ENCODE results near the gene TPPP3. TPM values are rescaled to one million over a fixed set of nuclear protein-coding genes. Genes with fewer than 3 reads are reported as not detected.
A peak's percentile ranks its signal among the peaks of the same experiment; 100 is the strongest.

Gene TPPP3
- total RNA-seq, 1 experiment from 2014 or later = not detected

DNA sequence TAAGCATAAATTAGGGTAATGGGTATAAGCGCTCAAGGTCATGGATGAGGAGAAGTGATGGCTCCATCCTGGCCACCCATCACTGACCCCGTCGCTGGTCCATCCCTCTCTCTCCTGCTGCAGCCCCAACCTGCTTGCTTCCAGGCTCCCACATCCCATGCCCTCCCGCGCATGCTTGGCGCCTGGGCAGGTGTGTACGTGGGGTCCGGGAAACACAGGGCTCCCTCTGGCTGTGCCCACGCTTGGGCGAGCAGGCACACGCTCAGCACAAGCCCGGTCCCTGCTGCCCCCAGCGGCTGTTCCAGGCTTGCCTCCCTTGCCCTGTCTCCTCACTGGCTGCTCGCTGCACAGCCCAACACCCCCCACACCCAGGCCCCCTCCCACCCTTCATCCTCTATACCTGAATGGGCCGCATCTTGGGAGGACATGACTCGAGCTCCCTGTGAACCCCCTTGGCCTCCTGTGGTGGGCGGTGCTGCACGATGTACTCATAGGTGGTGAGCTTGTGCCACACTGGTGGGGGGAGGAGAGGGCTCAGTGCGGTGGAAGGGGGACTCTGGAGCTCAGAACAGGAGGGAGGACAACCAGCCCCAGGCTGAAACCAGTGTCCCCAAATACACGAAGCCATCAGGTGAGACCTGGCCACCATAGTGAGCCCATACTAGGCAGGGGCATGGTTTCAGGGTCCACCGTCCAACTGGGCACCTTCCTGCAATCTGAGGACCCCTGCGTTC lies 4.7 kb upstream of the TPPP3 start:
- Histone ChIP-seq H3K36me3 (no peaks in the 10 kb centered on the region), H3K9me3 (no peaks in the 10 kb centered on the region), H3K27me3 (no peaks in the 10 kb centered on the region), H3K4me3 (no peak overlapping the region)
- DNase-seq = no peak

DNA sequence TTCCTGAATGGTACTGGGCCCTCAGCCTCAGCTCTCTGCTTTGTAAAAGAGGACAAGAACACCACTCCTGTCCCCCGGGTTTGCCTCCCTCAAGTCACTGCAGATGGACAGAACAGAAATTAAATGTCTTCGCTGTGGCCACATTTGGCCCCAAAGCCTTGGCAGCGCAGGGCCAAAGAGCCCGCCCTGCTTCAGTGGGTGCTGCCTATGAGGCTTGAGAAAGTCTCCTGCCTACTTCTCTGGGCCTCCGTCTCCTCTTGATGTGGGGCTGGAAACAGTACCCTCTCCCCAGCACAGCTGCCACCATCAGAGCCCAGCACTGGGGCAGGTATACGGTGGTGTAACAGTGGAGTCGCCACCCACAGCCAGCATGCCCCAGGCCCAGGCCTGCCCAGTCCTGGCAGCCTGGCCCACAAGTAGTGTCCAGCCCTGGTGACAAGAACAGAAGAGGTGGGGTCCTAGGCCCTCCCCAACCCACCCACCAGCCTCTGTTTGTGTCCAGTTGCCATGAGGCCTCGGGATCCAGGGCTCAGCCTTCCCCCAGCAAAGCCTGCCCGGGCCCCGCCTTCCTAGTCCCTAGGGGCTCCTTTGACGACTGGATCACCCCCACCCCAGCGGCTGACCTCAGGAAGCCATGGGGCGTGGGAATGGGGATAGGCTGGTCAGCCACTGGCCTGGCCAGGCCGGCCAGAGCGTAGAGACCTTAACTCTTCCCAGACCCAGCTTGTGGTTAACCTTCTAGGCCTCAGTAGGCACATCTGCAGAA lies 3.9 kb upstream of the TPPP3 start:
- no peaks in the 10 kb centered on the region for H3K9me3 ChIP-seq
- no peaks in the 10 kb centered on the region for H3K27me3 ChIP-seq
- DNase-seq = no peak

DNA sequence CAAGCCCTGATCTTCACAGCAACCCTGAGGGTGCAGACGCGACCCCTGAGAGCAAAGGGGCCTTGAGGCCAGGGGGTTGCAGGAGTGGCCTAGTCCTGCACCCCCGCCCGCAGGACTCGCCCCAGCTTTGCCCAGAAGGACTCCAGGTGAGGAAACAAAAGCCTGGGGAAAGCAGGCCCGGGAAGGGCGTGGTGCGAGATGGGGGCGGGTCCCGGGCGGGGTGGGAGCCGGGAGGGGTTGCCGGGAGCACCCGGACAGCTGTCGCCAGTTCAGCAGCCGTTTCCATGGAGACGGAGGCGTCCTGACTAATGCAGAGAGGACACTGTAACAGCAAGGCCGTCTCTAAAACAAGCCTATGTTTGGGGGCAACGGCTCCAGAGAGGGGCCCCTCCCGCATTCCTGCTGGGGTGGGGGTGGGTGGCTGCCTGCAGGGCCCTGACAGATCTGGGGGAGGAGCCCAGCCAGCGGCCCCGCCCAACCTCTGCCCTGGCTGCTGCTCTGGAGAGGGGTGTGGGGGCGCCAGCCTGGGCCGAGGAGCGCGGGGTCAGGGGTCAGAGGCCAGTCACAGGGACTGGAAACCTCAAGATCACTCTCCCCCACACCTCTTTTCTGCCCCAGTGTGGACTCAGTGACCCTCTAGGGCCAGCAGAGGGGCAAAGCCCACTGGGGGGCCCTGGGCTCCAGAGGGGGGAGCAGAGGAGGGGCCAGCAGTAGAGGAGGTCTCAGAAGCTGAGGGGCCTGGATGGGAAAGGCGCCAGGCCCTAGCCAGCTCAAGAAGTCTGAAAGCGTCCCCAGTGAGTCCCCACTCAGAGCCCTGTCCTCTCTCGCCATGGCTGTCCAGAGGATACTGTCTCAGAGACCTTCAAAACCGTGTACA lies 3.1 kb upstream of the TPPP3 start:
- no peaks in the 10 kb centered on the region for H3K9me3 ChIP-seq
- no peaks in the 10 kb centered on the region for H3K36me3 ChIP-seq
- peak; percentile 55 for DNase-seq

More for the DNA sequence above, 3.9 kb upstream of the TPPP3 start:
- Histone ChIP-seq H3K36me3 (no peaks in the 10 kb centered on the region), H3K4me3 (no peak overlapping the region)

DNA sequence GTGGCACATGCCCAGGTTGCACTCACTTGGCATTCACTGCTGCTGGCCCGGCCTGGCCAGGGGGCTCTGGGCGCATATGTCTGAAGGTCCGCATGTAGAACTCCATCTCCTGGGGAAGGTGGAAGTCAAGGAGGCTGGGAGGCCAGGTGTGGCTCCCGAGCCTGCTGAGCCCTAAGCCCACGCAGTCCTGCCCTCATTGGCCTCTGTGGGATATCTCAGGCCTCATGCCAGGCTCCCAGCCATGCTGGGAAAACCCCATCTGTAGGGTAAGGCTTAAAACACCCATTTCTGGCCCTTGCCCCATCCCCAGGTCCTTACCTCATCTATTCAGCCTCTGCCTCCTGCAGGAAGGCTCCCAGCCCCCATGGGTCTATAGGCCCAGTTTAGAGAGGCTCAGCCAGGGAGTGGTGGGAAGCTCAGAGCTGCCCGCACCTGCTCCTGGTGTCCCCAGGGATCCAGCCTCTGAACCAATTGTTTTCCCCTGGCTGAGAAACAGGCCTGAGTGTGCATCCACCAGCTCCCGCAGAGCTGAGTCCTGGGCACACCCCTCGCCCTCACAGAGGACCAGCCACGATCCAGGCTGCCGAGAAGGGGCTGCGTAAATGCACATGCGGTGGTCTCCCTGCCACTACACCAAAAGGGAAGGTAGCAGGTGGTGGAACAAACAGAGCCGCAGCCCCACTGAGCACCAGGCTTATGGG lies 2.3 kb upstream of the TPPP3 start:
- DNase-seq = peak; percentile 64
- Histone ChIP-seq H3K27me3 (no peaks in the 10 kb centered on the region), H3K9me3 (no peaks in the 10 kb centered on the region), H3K36me3 (no peaks in the 10 kb centered on the region), H3K4me3 (no peak overlapping the region)

More for the DNA sequence above, 3.1 kb upstream of the TPPP3 start:
- Histone ChIP-seq H3K27me3 (no peaks in the 10 kb centered on the region), H3K4me3 (no peak overlapping the region)

DNA sequence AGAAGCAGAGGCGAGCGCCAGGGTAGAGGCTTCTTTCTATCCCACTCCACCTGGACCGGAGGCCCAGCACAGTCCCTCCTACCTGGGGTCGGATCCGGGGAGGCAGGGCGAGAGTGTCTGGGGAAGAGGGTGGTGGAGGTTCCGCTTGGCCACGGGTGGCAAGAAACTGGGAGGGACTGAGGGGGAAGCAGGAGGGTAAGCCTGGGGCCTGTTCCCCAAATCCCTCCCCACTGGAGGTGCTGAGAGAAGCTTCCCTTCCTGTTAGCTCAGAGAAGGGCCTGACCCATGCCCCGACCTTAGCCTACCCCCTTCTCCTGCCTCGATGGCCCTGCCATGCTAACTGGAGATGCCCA lies 1.8 kb upstream of the TPPP3 start:
- Histone ChIP-seq H3K36me3 (no peaks in the 10 kb centered on the region), H3K9me3 (no peaks in the 10 kb centered on the region), H3K27me3 (no peaks in the 10 kb centered on the region), H3K4me3 (no peak overlapping the region)
- DNase-seq = no peak

DNA sequence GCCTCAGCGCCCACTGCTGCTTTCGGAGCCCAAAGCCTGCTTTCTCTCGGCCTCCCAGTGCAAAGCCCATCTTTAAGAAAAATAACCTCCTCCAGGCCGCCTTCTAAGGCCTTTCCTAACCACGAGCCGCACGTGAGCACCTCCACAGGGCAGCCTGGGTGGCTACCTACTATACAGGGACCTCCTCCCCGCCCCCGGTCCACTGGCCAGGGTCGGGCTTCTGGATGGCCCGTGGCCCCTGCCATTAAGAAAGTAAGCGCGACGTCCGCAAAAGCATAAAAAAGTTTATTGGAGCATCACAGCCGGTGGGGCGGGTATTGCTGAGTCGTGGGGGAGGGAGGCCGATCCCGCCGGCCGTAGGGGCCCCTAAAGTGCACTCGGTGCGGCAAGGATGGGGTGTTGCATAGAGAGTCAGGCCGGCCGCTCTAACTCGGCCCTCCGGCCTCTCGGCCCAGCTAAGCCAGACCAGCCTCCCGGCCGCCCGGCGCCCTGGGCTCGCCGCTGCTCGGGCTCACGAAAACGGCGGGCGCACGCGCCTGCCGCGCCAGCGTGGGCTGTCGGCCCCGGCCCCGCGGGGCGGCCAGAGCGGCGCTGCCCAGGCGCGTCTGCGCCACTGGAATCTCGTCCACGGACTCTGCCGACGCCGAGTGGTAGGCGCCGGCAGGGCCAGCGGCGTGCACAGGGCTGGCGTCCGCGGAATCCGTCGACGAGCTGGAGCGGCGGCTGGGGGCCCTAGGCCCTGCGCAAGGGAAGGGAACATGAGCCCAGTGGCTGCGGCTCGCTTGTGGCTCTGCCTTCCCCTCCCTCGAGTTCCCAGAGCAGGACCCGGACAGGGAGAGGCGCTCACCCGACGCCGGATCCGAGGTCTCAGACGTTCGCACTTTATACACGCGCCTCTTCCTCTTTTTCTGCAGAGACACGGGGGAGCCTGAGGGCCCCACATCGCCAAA lies 1.1 kb upstream of the TPPP3 start:
- no peaks in the 10 kb centered on the region for H3K9me3 ChIP-seq
- no peak overlapping the region for H3K4me3 ChIP-seq
- DNase-seq = no peak
- H3K27me3 ChIP-seq = no peaks in the 10 kb centered on the region
- no peaks in the 10 kb centered on the region for H3K36me3 ChIP-seq

DNA sequence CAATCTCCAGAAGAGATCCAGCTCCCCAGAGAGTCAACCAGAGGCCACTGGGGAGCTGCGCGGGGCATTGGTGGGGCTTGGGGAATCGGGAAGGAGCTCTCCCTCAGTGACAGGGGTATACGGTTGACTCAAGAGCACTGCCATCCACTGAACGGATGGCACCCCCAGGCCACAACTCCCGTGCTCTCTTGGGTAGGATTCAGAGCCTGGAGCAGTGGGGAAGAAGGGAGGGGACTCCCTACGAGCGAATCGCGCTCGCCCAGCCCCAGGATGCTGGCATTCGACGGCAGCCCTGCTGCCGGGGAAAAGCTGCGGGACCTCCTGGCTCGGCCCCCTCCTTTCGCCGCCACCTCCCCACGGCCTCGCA lies 473 bp upstream of the TPPP3 start:
- Histone ChIP-seq H3K27me3 (no peaks in the 10 kb centered on the region), H3K4me3 (no peak overlapping the region), H3K36me3 (no peaks in the 10 kb centered on the region), H3K9me3 (no peaks in the 10 kb centered on the region)
- no peak for DNase-seq

DNA sequence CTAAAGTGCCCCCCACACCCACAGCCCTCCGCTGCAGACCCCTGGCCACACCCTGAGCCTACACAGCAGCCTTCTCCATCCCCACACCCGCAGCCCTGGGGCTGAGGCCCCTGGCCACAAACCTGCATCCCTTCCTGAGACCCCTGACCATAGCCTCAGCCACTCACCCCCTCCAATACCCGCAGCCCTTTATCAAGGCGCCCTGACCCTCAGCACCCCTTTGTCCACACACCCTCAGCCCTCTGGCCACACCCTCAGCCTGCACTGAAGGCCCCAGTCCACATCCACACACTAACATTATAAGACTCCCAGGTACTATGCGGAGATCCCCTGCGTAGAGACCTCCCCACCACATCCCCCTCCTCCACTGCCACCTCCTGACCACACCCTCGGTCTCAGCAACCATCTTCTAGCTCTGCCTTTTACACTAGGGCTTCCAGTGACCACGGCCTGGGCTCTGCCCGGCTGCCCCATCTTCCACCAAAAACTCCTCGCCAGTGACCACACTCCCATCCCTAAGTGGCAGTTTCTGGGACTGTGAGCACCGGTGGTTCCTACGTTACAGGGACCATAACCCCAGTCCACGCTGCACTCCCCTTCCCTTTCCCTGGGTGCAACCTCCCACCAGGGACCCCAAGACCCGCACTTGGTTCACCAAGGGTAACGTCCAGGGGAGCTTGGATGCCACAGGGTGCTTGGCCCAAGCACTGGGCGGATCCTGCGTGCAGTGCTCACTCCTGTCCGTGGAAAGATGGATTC lies 818 bp downstream of the TPPP3 start:
- no peaks in the 10 kb centered on the region for H3K9me3 ChIP-seq
- H3K27me3 ChIP-seq = no peaks in the 10 kb centered on the region
- no peak for DNase-seq
- no peak overlapping the region for H3K4me3 ChIP-seq
- no peaks in the 10 kb centered on the region for H3K36me3 ChIP-seq

DNA sequence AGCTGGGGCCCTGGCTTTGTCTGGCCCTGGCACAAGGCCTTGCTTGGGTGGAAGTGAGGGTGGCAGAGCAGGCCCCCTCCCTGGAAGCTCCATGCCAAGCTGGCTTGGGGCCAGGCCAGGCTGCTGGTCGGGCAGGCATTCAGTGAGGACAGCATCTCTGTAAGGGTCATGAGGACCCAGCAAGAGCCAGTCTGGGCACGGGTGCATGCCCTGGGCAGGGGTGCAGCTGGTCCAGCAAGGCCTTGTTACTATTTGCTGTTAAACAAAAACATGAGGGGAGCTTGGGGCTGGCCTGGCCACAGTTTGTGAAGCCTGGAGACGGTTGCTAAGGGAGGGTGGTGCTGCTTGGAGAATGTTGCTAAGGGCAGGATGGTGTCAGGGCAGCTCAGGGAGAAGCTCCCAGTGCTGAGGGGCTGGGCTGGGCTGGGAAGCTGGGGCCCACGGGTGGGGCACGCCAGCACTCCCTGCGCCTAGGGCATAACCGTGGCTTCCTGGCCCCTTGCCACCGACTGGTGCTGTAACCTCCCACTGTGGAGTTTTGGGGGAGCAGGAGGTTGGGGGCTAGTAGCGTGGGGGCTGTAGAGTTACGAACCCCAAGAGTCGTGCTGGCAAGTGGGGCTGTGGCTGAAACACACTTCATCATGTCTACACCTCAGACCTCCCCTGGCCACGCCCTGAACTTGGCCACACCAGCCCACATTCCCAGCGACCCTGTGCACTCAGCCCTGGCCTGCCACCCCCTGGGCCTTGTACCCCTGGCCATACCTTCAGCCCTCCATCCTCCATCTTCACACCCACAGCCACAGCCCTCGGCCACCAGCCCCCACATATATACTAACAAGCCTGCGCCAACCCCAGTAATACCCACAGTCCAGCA lies 1.6 kb downstream of the TPPP3 start:
- H3K36me3 ChIP-seq = no peaks in the 10 kb centered on the region
- H3K27me3 ChIP-seq = no peaks in the 10 kb centered on the region
- peak; percentile 41 for DNase-seq
- H3K4me3 ChIP-seq = no peak overlapping the region
- H3K9me3 ChIP-seq = no peaks in the 10 kb centered on the region

DNA sequence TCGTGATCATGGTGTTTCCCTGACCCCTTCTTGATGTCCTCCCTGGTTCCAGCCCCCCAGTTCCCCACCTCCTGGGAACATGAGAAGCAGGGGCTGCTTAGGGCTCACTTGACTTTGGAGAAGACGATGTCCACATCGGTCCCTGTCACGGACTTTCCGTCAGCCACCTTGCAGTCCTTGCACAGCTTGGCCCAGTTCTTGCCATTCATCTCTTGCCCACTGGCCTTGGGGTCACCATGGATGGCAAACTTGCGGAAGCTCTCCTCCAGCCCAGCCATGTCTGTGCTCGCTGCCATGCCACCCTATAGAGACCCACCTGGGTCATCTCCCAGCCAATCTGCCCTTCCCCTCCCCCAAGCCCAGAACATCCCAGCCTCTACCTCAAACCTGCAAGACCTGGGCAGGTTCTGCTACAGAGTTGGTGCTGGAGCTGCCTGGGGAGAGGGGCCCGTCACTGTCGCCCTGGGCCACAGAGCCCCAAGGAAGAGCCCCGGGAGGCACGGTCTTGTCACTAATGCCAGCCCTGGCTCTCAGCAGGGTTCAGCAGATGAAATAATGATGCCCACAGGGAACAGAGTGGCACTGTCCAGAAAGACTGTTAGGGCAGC lies 2.4 kb downstream of the TPPP3 start:
- no peaks in the 10 kb centered on the region for H3K36me3 ChIP-seq
- no peaks in the 10 kb centered on the region for H3K9me3 ChIP-seq
- DNase-seq = no peak
- H3K4me3 ChIP-seq = no peak overlapping the region
- no peaks in the 10 kb centered on the region for H3K27me3 ChIP-seq

DNA sequence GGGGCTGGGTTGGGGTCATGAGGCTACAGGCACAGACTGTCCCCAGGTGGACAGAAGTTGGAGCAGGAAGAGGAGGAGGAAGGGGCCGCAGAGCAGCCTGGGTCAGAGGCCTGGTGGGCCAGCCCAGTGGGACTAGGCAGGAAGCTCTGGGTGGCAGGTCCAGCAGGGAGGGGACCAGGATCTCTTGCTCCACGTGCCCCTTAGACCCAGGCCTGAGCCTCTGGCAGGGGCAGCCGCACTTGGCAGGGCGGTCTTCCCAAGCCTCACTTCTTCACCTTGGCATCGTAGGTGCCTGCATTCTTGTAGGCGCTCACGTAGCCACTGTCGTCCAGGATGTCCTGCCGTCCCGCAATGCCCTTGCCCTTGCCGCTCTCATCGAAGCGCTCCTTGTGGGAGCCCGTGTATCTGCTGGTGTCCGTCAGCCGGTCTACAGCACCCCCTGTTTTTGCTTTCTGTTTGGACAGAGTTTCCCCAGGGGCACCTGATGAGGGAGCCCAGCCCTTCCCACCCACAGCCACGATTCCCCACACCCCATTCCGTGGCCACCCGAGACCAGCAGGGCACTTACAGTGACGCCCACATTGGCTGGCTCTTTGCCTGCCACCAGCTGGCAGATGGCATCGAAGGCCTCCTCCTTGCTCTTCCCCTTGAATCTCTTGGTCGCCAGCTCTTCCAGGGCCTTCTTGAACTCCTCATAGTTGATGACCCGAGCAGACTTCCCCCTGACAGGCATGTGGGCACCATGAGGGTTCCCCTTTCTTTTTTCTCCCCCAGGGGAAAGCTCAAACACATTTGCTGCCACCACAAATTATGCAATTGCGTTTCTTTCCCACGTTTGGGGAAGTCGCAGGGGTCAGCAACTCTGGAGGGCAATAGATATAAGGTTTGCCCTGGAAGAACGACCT lies 3.1 kb downstream of the TPPP3 start:
- Histone ChIP-seq H3K36me3 (no peaks in the 10 kb centered on the region), H3K9me3 (no peaks in the 10 kb centered on the region)

DNA sequence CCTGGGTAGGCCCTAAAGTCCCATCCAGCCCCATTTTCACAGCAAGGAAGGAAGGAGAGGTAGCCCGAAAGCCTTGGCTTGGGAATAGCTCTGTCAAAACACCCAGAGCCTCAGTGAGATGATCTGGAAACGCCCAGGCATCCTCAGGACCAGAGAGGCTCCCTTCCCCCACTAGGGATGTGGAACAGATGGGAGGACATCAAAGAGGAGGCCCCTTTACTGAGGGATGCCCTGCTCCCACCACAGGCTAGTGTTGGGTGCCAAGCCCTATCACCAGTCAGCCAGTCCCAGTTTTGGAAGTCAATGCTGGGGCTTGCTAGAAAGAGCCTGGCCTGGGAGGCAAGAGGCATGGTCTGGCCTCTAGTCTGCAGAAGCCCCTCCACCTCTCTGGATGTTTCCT lies 4.7 kb downstream of the TPPP3 start:
- Histone ChIP-seq H3K36me3 (no peaks in the 10 kb centered on the region), H3K4me3 (no peak overlapping the region), H3K9me3 (no peaks in the 10 kb centered on the region), H3K27me3 (no peaks in the 10 kb centered on the region)
- no peak for DNase-seq

More for the DNA sequence above, 3.1 kb downstream of the TPPP3 start:
- no peak for DNase-seq
- no peaks in the 10 kb centered on the region for H3K27me3 ChIP-seq
- H3K4me3 ChIP-seq = no peak overlapping the region

DNA sequence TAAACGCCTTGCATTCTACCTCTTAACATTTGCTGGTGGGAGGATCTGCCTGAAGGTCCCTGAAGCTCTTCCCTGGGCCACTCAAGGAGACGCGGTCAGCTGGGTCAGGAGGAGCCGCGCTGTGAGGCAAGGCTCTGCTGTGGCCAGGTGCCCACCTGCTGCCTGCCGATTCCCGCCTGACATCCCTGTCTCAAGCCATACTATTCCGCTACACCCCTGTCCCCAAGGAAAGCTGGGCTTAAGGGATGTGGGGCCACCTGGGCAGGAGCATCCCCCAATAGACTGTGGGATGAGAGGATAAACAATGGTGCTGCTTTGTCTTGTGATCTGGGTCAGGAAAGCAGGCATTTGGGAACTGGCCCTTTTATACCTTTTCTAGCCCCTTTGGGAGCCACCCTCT lies 5.1 kb downstream of the TPPP3 start:
- no peaks in the 10 kb centered on the region for H3K9me3 ChIP-seq
- no peaks in the 10 kb centered on the region for H3K27me3 ChIP-seq
- H3K4me3 ChIP-seq = no peak overlapping the region
- H3K36me3 ChIP-seq = no peaks in the 10 kb centered on the region
- no peak for DNase-seq
